ENCODE measurements around the gene CARD6. TPM values are rescaled to one million over a fixed set of nuclear protein-coding genes. Genes with fewer than 3 reads are reported as not detected.

The CARD6 gene
- total and polyA plus RNA-seq, 2 experiments from 2014 or later, result 1.4 to 5.5 TPM

GRCh38 chr5:40909264-40909663, 68.1 kb downstream of the CARD6 start, which contains the start of gene C7:
Gene C7, plus strand, starts transcription at chr5:40909497. Its CDS starts 114 bp downstream, at chr5:40909611.
- Histone ChIP-seq H3K27me3 (no peaks in the 10 kb centered on the region), H3K4me3 (no peak within 1 kb of the TSS), H3K9me3 (ENCODE audit: low read depth) (no peaks in the 10 kb centered on the region), H3K9me2 (replicated peaks; ENCODE audit: insufficient read depth) (no peaks in the 10 kb centered on the region), H2AFZ (peak within 1 kb of the TSS; percentile 43), H3K79me2 (no peaks in the 10 kb centered on the region), H4K20me1 (ENCODE audit: insufficient read depth, poor library complexity, severe bottlenecking) (no peaks in the 10 kb centered on the region), H3K4me1 (ENCODE audit: insufficient read depth) (peaks cover 13% of the 10 kb centered on the region), H3K36me3 (replicated peaks; ENCODE audit: insufficient read depth, low read depth) (no peaks in the 10 kb centered on the region), H3K4me2 (peak within 1 kb of the TSS; percentile 42), H3K27ac (peak within 1 kb of the TSS; percentile 18)
- WGBS (ENCODE audit: low lambda C conversion rate, missing lambda C conversion rate), result 12% methylated on average over 3 of the region's 3 CpGs
- TF ChIP-seq EZH2phosphoT487 (IDR thresholded peaks at IDR 0.05; ENCODE audit: low read depth, severe bottlenecking, unreplicated experiment) (no peak), CTCF (IDR thresholded peaks at IDR 0.05; ENCODE audit: poor library complexity) (no peak), EZH2 (IDR thresholded peaks at IDR 0.05; ENCODE audit: borderline replicate concordance) (no peak)
- no peak for DNase-seq (ENCODE audit: low spot score)

GRCh38 chr5:40909723-40910122, 68.6 kb downstream of the CARD6 start:
- Histone ChIP-seq H3K9me2 (replicated peaks; ENCODE audit: insufficient read depth) (no peaks in the 10 kb centered on the region), H3K4me3 (no peak overlapping the region), H3K36me3 (replicated peaks; ENCODE audit: insufficient read depth, low read depth) (no peaks in the 10 kb centered on the region), H3K27me3 (no peaks in the 10 kb centered on the region), H3K4me2 (peak overlapping the region; percentile 42), H3K27ac (peak overlapping the region; percentile 18), H2AFZ (peak overlapping the region; percentile 43), H3K79me2 (no peaks in the 10 kb centered on the region), H3K4me1 (ENCODE audit: insufficient read depth) (peaks cover 13% of the 10 kb centered on the region), H4K20me1 (ENCODE audit: insufficient read depth, poor library complexity, severe bottlenecking) (no peaks in the 10 kb centered on the region), H3K9me3 (ENCODE audit: low read depth) (no peaks in the 10 kb centered on the region)
- TF ChIP-seq EZH2 (IDR thresholded peaks at IDR 0.05; ENCODE audit: borderline replicate concordance) (no peak), CTCF (IDR thresholded peaks at IDR 0.05; ENCODE audit: poor library complexity) (no peak), EZH2phosphoT487 (IDR thresholded peaks at IDR 0.05; ENCODE audit: low read depth, severe bottlenecking, unreplicated experiment) (no peak)
- 42% methylated on average over 2 of the region's 2 CpGs for WGBS (ENCODE audit: low lambda C conversion rate, missing lambda C conversion rate)
- DNase-seq (ENCODE audit: low spot score), result no peak

Small RNAs within 50 kb of the gene (small RNA-seq; reads per million reads assigned to genes)
- gene SNORD72, result 133 reads per million, percentile 98 among the genes with 10 or more reads in this experiment

Other genes with a start within 250 kb of the CARD6 start
- gene PTGER4, start 161.5 kb upstream of the CARD6 start, total RNA-seq, result 1.4 and 7.1 TPM in 2 replicates
- gene PTGER4, start 161.5 kb upstream of the CARD6 start, polyA plus RNA-seq, result 1.4 and 3.6 TPM in 2 replicates
- gene TTC33, start 85.4 kb upstream of the CARD6 start, total RNA-seq, result 15.4 and 19.3 TPM in 2 replicates
- 5.6 and 8.8 TPM in 2 replicates for gene TTC33, start 85.4 kb upstream of the CARD6 start, polyA plus RNA-seq
- 87.9 and 90.4 TPM in 2 replicates for gene PRKAA1, start 43.0 kb upstream of the CARD6 start, total RNA-seq
- gene PRKAA1, start 43.0 kb upstream of the CARD6 start, polyA plus RNA-seq, result 24.5 and 25.7 TPM in 2 replicates
- 48.2 and 68.7 TPM in 2 replicates for gene RPL37, start 6.1 kb upstream of the CARD6 start, total RNA-seq
- 534 and 566 TPM in 2 replicates for gene RPL37, start 6.1 kb upstream of the CARD6 start, polyA plus RNA-seq
- gene C7, start 68.1 kb downstream of the CARD6 start, total RNA-seq, result 10.3 and 43.5 TPM in 2 replicates
- gene C7, start 68.1 kb downstream of the CARD6 start, polyA plus RNA-seq, result 5.3 and 7.7 TPM in 2 replicates
- gene MROH2B, start 230.0 kb downstream of the CARD6 start, total RNA-seq, result not detected in 2 replicates
- not detected in 2 replicates for gene MROH2B, start 230.0 kb downstream of the CARD6 start, polyA plus RNA-seq

Measured in hepatocyte (in vitro differentiated cells).